Activated CD4-positive, alpha-beta T cell treated with anti-CD3 and anti-CD28 coated beads, Interleukin-2, amount 10 ng/mL, durations not matched to agents 7 days and 5 days (primary cell): ENCODE results near the gene SCRT2. TPM values are rescaled to one million over a fixed set of nuclear protein-coding genes. Genes with fewer than 3 reads are reported as not detected.
"Not testable (repeated sequence)": the region's sequence is repeated elsewhere in the genome, so short reads cannot be mapped to it uniquely, and the experiment has no call there.

ENCODE experiments used
- CTCF ChIA-PET: fragments of 350-600 bp; sonication (Branson Sonifier 250); formaldehyde crosslinking; loops from one replicate; lab custom pipeline; 2021; ENCODE audit warnings: antibody characterized with exemption; lab: Charles Lee
- POLR2A ChIA-PET: fragments of 350-600 bp; sonication (Branson Sonifier 250); formaldehyde crosslinking; loops from one replicate; lab custom pipeline; 2021; ENCODE audit warnings: antibody characterized with exemption; lab: Charles Lee
- DNase-seq: peaks from one replicate; pipeline ENCODE4 v3.0.0-alpha.2; 2020
- H3K27ac Mint-ChIP-seq: one replicate; pipeline ENCODE4 v1.8.0; 2021; ENCODE audit warnings: mild to moderate bottlenecking, moderate library complexity, mixed read lengths
- H3K27me3 Mint-ChIP-seq: one replicate; pipeline ENCODE4 v1.8.0; 2021; ENCODE audit warnings: mixed read lengths
- H3K36me3 Mint-ChIP-seq: one replicate; pipeline ENCODE4 v1.8.0; 2021; ENCODE audit warnings: low read depth, mixed read lengths
- H3K4me1 Mint-ChIP-seq: one replicate; pipeline ENCODE4 v1.8.0; 2021; ENCODE audit warnings: mixed read lengths
- H3K4me3 Mint-ChIP-seq: one replicate; pipeline ENCODE4 v1.8.0; 2021; ENCODE audit warnings: mild to moderate bottlenecking, moderate library complexity, mixed read lengths
- H3K9me3 Mint-ChIP-seq: one replicate; pipeline ENCODE4 v1.8.0; 2021; ENCODE audit warnings: mixed read lengths
- total RNA-seq, 2 experiments: library from RNA; stranded (reverse); gene quantifications; one replicate each; pipeline ENCODE4 v1.2.3, GENCODE V29; 2021

The SCRT2 gene
- total RNA-seq, 2 experiments from 2014 or later: not detected

- Mint-ChIP-seq H3K27ac (no peak overlapping the region), H3K36me3 (no peaks in the 10 kb centered on the region), H3K27me3 (no peaks in the 10 kb centered on the region), H3K4me3 (no peak overlapping the region), H3K9me3 (no peaks in the 10 kb centered on the region), H3K4me1 (no peaks in the 10 kb centered on the region)
- no peak for DNase-seq
- ChIA-PET CTCF (no interaction called here), POLR2A (no interaction called here)
Observed at GRCh38 chr20:697826-698225, 22.2 kb upstream of the SCRT2 start.

- Mint-ChIP-seq H3K4me1 (no peaks in the 10 kb centered on the region), H3K4me3 (no peak overlapping the region), H3K27me3 (peaks cover 4% of the 10 kb centered on the region), H3K36me3 (no peaks in the 10 kb centered on the region), H3K9me3 (no peaks in the 10 kb centered on the region), H3K27ac (no peak overlapping the region)
- no peak for DNase-seq
- ChIA-PET POLR2A (no interaction called here), CTCF (no interaction called here)
Observed at GRCh38 chr20:695165-695866, 19.7 kb upstream of the SCRT2 start.

GRCh38 chr20:694496-694895 lies 18.9 kb upstream of the SCRT2 start:
- ChIA-PET CTCF (no interaction called here), POLR2A (no interaction called here)
- H3K27ac Mint-ChIP-seq: no peak overlapping the region
- H3K9me3 Mint-ChIP-seq: no peaks in the 10 kb centered on the region
- no peak for DNase-seq
- peaks cover 4% of the 10 kb centered on the region for H3K27me3 Mint-ChIP-seq
- no peaks in the 10 kb centered on the region for H3K36me3 Mint-ChIP-seq
- H3K4me1 Mint-ChIP-seq: no peaks in the 10 kb centered on the region
- H3K4me3 Mint-ChIP-seq: no peak overlapping the region

GRCh38 chr20:693786-694185 lies 18.2 kb upstream of the SCRT2 start:
- H3K4me1 Mint-ChIP-seq, H3K36me3 Mint-ChIP-seq, H3K9me3 Mint-ChIP-seq, POLR2A ChIA-PET, H3K27me3 Mint-ChIP-seq, DNase-seq, H3K4me3 Mint-ChIP-seq, H3K27ac Mint-ChIP-seq, CTCF ChIA-PET: not testable (repeated sequence)

- Mint-ChIP-seq H3K4me3 (no peak overlapping the region), H3K36me3 (no peaks in the 10 kb centered on the region), H3K4me1 (no peaks in the 10 kb centered on the region), H3K27ac (no peak overlapping the region), H3K9me3 (no peaks in the 10 kb centered on the region), H3K27me3 (peaks cover 5% of the 10 kb centered on the region)
- no peak for DNase-seq
- ChIA-PET CTCF (no interaction called here), POLR2A (no interaction called here)
Observed at GRCh38 chr20:692044-692443, 16.4 kb upstream of the SCRT2 start.

- Mint-ChIP-seq H3K4me3 (no peak overlapping the region), H3K36me3 (no peaks in the 10 kb centered on the region), H3K27me3 (peaks cover 5% of the 10 kb centered on the region), H3K4me1 (no peaks in the 10 kb centered on the region), H3K9me3 (no peaks in the 10 kb centered on the region), H3K27ac (no peak overlapping the region)
- ChIA-PET POLR2A (no interaction called here), CTCF (interaction anchor here (1.1 kb wide), 1 partner anchor 9 kb away, joined by 3 read pairs; no protein-coding TSS in a partner anchor)
- DNase-seq: no peak
Observed at GRCh38 chr20:689947-690346, 14.3 kb upstream of the SCRT2 start.

- Mint-ChIP-seq H3K9me3 (no peaks in the 10 kb centered on the region), H3K36me3 (no peaks in the 10 kb centered on the region), H3K27me3 (peaks cover 5% of the 10 kb centered on the region), H3K27ac (no peak overlapping the region), H3K4me1 (no peaks in the 10 kb centered on the region), H3K4me3 (no peak overlapping the region)
- POLR2A ChIA-PET: no interaction called here
- CTCF ChIA-PET: no interaction called here
- no peak for DNase-seq
Observed at GRCh38 chr20:689348-689747, 13.7 kb upstream of the SCRT2 start.

- DNase-seq: no peak
- Mint-ChIP-seq H3K36me3 (no peaks in the 10 kb centered on the region), H3K4me1 (no peaks in the 10 kb centered on the region), H3K4me3 (no peak overlapping the region), H3K27ac (no peak overlapping the region), H3K27me3 (peaks cover 5% of the 10 kb centered on the region), H3K9me3 (no peaks in the 10 kb centered on the region)
- CTCF ChIA-PET: no interaction called here
- POLR2A ChIA-PET: no interaction called here
Observed at GRCh38 chr20:688809-689212, 13.2 kb upstream of the SCRT2 start.

- Mint-ChIP-seq H3K27me3 (peaks cover 7% of the 10 kb centered on the region), H3K4me3 (no peak overlapping the region), H3K36me3 (no peaks in the 10 kb centered on the region), H3K4me1 (no peaks in the 10 kb centered on the region), H3K27ac (no peak overlapping the region), H3K9me3 (no peaks in the 10 kb centered on the region)
- CTCF ChIA-PET: no interaction called here
- DNase-seq: no peak
- POLR2A ChIA-PET: no interaction called here
Observed at GRCh38 chr20:687468-688203, 12.0 kb upstream of the SCRT2 start.

GRCh38 chr20:684676-685319 lies 9.2 kb upstream of the SCRT2 start:
- no peaks in the 10 kb centered on the region for H3K9me3 Mint-ChIP-seq
- no peak overlapping the region for H3K27ac Mint-ChIP-seq
- CTCF ChIA-PET: no interaction called here

GRCh38 chr20:682123-682522 lies 6.5 kb upstream of the SCRT2 start:
- no peak for DNase-seq
- Mint-ChIP-seq H3K9me3 (no peaks in the 10 kb centered on the region), H3K4me3 (no peak overlapping the region), H3K36me3 (no peaks in the 10 kb centered on the region), H3K4me1 (no peaks in the 10 kb centered on the region), H3K27me3 (peaks cover 18% of the 10 kb centered on the region), H3K27ac (no peak overlapping the region)
- ChIA-PET POLR2A (no interaction called here), CTCF (interaction anchor here (0.9 kb wide), 1 partner anchor 206 kb away, joined by 3 read pairs; no protein-coding TSS in a partner anchor)

More at GRCh38 chr20:684676-685319, 9.2 kb upstream of the SCRT2 start:
- POLR2A ChIA-PET: no interaction called here
- no peaks in the 10 kb centered on the region for H3K4me1 Mint-ChIP-seq
- H3K27me3 Mint-ChIP-seq: peaks cover 4% of the 10 kb centered on the region
- DNase-seq: no peak
- no peak overlapping the region for H3K4me3 Mint-ChIP-seq
- H3K36me3 Mint-ChIP-seq: no peaks in the 10 kb centered on the region

- H3K36me3 Mint-ChIP-seq: peaks cover 2% of the 10 kb centered on the region
- H3K4me1 Mint-ChIP-seq: peaks cover 3% of the 10 kb centered on the region
- no peak for DNase-seq
- ChIA-PET CTCF (interaction anchor here (0.7 kb wide), 1 partner anchor 10 kb away, joined by 3 read pairs; no protein-coding TSS in a partner anchor), POLR2A (no interaction called here)
- H3K27ac Mint-ChIP-seq: no peak overlapping the region
- no peak overlapping the region for H3K4me3 Mint-ChIP-seq
- H3K27me3 Mint-ChIP-seq: peaks cover 26% of the 10 kb centered on the region
- H3K9me3 Mint-ChIP-seq: no peaks in the 10 kb centered on the region
Observed at GRCh38 chr20:680638-681187, 5.1 kb upstream of the SCRT2 start.

GRCh38 chr20:677957-678356 lies 2.4 kb upstream of the SCRT2 start:
- H3K27ac Mint-ChIP-seq: no peak overlapping the region
- POLR2A ChIA-PET: no interaction called here

More at GRCh38 chr20:677957-678356, 2.4 kb upstream of the SCRT2 start:
- Mint-ChIP-seq H3K4me3 (no peak overlapping the region), H3K9me3 (no peaks in the 10 kb centered on the region), H3K27me3 (peaks cover 44% of the 10 kb centered on the region), H3K36me3 (peaks cover 2% of the 10 kb centered on the region), H3K4me1 (peaks cover 4% of the 10 kb centered on the region)
- CTCF ChIA-PET: no interaction called here
- DNase-seq: no peak
